CMK (cell line): Measurements from ENCODE around the gene COL19A1.
"Not testable (repeated sequence)": the region's sequence is repeated elsewhere in the genome, so short reads cannot be mapped to it uniquely, and the experiment has no call there.

Source experiments
- DNase-seq: peaks from one replicate; pipeline ENCODE4 v3.0.0-alpha.2; 2010; ENCODE audit warnings: low read depth

COL19A1 gene

DNA sequence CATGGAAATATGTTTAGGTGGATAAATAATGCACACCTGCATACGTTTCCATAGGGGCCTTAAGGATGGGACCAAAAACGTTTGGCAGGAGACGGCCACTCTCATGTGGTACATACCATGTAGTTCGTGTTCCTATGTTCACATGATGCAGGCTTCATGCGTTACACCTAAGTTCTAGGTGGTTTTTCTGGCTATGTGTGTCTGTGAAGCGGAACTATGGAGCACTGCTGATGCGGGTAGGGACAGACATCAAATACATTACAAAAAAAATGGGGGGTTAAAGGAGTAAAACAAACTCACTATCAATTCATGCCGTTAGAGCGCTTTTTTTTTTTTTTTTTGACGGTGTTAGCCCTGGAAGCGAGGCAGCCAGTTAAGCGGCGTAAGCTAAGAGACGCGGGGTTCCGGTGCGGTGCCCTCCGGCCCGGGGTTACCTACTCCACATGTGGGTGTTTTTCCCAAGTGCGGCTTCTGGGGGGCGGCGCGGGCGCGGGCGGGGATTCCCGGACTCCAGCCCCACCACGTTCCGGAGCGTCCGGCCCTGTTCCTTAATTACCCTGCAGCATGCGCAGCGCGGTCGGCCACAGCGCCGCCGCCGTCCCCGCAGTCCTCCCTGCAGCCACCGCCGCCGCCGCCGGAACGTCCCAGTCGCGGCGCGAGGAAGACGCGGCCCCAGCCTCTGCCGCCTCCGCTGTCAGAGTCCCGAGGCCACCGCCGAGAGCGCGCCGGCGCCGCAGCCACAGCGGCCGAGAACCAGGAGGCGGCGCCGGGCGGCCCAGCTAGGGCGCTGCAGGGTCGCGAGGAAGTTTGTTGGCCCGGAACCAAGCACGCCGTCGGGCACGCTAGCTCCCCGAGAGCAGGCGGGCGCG lies 648 bp downstream of the COL19A1 start:
- no peak for DNase-seq

DNA sequence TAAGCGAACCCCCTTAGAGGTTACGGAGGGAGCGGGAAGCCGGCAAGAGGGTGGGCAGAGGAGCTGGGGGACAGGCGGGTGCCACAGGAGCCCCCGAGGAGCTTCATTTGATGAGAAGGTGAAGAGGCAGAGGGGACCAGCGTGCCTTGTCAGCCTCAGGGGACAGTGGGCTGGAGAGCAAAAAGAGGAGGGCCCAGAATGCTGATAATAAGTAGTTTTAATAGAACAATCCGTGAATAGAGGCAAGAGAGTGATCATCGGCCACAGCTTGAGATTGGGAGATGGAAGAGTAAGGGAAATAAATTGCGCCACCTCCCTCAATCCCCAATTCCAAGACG lies 1.3 kb downstream of the COL19A1 start:
- DNase-seq: no peak

DNA sequence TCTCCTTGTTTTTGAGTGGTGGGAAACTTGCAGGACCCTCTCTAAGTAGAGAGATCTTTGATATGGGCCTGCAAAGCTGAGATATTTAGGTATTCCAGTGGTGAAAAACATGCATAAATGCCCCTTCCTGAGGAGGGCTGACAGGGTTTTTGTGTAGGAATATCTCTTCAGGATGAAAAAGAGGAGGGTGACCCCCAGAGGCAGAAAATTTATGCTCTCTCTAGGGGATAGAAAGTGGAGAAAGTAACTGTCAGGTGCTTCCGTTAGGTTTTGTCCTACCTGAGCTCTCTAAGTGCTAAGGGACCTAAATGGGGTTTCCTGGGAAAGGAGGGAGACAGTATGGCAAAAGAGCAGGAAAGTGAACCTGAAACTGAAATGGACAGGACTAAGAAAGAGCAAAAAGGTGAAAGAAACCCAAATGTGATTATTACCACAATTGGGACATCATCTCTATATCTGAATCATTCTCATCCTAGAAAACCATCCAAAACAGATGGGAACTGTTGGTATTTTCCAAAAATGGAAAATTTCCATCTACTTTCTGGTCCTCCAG lies 2.0 kb downstream of the COL19A1 start:
- DNase-seq: no peak

DNA sequence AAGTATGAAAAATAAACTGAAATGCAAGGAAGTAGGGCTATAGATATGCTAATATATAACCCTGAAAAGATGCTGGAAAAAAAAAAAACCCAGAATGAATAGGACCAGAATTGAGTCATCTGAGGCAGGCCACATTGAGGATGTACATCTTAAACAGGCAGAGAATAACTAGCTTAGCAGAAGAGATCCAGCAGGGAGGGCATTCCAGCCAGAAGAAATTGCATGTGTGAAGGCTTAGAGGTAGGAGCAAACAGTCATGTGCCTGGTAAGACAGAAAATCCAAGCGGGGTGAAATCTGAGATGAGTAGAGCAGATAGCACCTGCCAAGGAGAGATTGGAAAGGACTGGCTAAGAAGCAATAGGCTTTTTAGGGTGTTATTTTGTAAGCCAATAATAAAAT lies 2.6 kb downstream of the COL19A1 start:
- no peak for DNase-seq

DNA sequence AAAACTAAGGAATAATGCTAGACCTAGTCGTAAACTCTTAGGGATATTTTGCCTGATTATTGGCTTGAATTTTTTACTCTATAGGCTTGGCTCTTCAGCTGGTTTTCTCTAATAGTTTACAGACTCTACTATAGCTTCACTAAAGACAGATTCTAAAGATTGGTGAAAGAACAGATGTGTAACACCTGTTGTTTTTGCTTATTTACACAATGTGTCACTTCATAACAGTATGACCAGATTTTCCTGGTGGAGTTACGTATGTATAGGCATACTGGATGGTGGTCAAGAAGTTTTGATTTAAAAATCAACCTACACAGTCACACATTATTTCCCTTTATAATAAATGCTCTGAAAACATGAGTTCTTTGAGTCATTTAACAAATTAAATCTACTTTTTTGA lies 4.8 kb downstream of the COL19A1 start:
- no peak for DNase-seq

DNA sequence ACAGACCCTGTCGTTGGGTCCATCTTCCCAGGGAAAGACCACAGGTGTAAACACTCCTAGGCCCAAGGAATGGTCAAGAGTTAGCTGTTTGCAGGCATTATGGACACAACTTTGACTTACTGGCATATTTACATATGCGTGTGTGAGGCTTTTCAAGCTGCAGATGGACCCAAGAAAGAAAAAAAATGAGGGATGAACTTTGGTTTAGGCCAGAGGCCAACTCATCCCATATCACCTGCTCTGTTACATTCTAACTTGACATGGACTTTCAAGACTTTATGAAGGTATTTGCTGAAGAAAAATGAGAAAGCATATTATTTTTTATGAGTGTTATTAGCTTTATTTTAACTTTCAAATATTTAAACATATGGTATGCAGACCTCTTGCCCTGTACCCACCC lies 6.9 kb downstream of the COL19A1 start:
- no peak for DNase-seq

DNA sequence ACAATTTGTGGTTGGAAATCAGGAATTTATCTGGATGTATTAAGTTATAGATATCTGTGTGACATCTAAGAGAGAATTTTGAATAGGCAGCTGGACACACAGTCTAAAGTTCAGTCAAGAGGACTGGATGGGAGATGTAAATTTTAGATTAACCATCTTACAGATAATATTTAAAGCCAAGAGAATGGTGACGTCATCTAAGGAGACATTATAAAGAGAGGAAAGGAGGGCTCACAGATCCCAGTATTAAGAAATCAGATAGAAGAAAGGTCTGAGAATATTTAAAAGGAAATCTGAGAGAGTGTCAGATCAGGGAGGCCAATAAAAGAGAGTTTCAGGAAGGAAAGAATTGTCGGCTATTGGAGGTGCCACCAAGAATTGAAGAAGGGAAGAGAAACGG lies 9.4 kb downstream of the COL19A1 start:
- no peak for DNase-seq

DNA sequence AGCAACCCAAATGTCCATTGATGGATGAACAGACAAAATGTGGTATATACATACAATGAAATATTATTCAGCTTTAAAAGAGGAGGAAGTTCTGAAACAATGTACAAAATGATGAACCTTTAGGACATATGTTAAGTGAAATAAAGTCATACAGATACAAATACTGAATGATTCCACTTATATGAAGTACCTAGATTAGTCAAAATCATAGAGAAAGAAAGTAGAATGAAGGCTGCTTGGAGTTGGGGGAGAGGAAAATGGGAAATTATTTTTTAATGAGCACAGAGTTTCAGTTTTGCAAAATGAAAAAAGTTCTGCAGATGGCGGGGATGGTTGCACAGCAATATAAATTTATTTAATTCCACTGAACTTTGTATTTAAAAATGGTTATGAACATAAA lies 12.4 kb downstream of the COL19A1 start:
- DNase-seq: no peak

DNA sequence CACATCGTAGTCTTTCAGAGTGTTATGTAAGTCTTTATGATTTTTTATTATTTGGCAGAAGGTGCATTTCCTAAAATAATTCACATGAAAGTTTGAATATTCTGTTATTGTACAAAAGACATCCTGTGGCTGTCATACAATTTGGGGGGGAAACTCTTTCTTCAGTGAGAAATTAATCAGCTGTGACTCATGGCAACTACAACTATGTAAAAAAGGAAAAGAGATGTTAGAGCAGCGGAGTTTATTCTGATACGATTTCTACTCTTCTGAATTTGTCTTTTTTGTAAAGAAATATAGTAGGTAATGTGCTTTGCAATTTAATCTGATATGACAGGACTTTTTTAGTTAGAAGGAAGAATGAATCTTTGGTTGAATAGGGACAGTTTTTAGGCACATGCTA lies 14.2 kb downstream of the COL19A1 start:
- DNase-seq: no peak

DNA sequence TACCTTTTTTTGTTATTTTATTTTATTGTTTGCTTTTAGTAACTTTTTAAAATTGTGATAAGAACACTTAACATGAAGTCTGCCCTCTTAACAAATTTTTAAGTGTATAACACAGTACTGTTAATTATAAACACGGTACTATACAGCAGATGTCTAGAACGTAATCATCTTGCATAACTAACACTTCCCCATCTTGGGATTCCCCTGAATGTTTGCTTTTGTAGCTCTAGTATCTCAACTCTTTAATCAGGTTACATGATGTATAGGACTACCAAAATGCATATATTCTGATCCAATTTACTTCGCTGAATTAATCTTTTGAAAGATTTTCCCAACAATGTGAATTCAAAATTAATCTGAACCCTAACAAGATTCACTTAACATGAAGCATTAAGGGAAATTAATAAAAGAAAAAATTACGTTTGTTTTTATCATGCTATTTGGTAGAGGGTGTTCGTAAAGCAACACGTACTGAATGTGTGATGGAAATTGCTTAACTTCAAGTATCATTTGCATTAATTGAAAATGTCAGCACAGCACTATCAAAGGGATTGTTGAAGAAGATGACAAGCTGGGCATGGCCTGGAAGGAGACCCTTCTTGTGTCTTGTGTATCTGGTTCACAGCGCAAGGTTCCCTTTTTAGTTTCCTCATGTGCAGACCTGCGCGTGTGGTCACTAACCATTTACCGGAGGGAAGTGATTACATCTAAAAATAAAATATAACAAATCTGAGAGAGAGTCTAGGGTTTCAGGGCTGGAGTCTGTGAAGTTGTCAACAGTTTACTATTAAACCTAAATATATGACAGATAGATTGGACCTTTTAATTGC lies 15.2 kb downstream of the COL19A1 start:
- DNase-seq: no peak

DNA sequence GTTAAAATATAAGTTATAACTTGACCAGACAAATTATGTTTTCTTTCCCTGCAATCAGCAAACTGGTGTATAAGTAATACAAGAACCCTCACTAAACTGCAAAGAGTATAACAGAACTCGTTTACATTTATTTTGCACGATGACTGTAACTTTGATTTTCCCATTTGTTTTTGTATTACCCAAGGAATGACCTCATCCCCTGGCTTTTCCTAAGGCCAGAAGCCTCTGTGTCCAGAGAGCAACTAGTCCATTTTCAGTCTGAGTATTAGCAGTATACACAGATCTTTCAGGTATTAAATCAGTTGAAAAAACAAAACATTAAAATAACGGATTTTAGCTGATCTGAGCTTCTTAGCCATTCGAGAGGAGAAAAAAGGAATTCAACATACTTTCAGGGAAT lies 17.2 kb downstream of the COL19A1 start:
- DNase-seq: no peak

DNA sequence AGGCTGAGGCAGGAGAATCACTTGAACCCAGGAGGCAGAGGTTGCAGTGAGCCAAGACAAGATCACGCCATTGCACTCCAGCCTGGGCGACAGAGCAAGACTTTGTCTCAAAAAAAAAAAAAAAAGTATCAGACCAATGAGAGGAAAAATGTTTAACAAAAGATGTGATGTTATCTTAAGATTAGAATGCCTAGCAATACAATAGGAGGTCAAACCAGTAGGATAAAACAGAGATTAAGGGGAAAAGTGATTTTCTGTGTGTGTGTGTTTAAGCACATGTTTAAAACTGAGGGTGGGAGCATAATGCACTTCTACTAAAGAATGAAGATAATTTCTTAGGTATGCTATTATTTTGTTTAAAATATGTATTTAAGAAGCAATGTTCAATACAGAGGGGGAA lies 17.9 kb downstream of the COL19A1 start:
- DNase-seq: no peak

DNA sequence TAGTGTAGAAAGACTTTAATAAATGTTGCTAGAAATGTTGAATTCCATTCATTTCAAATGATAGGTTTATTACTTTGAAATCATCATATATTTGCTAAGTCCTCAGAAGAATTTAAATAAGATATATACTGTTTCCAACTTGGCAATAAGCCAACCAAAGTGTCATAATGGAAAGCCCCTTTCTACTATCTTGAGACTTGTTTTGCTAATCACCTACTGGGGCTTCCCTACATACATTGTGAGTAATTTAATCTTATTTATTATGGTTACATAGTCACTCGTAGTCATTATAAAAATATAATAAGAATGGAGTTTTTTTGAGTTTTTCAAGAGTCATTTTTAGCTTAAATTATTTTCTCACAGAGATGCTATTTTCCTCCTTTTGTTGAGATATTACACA lies 20.7 kb downstream of the COL19A1 start:
- no peak for DNase-seq

DNA sequence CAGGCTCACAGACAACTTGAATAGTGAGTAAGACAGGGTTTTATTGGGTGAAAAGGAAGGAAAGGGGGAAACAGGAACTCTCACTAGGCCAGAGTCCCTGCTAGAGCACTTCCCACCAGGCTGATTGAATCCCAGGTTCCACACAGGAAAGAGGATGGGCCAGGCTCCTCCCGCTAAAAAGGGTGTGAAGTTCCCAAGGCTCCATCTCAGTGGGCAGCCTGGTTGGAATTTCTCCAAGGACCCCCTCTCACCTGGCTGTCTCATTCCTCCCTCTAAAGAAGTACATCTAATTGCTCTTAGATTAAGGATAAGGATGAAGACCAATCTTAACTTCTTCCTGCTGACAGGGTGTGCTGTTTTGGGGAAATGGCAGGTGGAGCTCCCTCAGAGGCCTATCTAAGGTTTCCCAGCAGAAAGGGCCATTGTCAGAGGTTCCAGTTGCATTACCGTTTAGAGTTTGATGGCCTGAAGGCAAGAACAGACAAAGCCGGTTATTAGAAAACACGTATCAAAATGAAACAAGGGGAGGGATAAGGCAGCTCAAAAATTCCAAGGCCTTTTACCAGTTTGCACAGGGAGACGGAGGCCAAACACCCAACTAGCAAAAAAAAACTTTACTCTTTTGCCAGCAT lies 21.5 kb downstream of the COL19A1 start:
- DNase-seq: no peak

DNA sequence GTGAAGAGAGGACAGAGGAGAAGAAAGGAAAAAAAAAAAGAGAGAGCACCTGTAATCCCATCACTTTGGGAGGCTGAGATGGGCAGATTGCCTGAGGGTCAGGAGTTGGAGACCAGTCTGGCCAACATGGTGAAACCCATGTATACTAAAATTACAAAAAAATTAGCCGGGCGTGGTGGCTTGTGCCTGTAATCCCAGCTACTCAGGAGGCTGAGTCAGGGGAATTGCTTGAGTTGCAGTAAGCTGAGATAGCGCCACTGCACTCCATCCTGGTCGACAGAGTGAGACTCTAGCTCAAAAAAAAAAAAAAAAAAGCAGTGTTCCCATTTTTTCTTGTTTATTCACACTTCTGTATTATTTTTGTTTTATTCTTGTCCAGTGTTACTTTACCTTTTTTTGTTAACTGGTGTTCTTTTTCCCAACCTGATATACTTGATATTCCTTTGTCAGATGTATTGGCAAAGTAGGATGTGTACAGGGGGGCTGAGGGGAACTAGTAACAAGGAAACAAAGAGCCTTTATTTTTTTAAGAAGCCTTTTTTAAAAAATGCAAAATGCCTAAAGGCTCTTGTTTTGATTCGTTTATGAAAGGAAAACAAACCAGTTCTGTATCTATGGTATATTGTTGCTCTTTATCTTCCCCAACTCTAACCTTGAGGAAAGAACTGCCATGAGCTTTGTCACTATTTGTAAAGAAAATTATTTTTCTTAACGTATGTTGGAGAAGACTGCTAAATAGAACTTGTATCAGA lies 22.3 kb downstream of the COL19A1 start:
- no peak for DNase-seq

DNA sequence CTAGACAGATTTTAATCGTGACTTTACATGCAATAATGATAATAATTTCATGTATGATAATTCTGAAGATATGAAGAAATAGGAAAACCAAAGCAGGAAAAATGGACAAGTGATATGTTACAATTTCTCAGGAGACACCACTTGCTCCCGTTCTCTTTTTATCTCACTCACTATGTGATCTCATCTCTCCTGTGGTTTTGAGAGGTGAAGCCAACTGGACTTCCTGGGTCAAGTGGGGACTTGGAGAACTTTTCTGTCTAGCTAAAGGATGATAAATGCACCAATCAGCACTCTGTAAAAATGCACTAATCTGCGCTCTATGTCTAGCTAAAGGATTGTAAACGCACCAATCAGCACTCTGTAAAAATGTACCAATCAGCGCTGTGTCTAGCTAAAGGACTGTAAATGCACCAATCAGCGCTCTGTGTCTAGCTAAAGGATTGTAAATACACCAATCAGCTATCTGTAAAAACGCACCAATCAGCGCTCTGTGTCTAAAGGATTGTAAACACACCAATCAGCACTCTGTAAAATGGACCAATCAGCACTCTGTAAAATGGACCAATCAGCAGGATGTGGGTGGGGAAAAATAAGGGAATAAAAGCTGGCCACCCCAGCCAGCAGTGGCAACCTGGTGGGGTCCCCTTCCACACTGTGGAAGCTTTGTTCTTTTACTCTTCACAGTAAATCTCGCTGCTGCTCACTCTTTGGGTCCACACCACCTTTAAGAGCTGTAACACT lies 23.0 kb downstream of the COL19A1 start:
- not testable (repeated sequence) for DNase-seq

DNA sequence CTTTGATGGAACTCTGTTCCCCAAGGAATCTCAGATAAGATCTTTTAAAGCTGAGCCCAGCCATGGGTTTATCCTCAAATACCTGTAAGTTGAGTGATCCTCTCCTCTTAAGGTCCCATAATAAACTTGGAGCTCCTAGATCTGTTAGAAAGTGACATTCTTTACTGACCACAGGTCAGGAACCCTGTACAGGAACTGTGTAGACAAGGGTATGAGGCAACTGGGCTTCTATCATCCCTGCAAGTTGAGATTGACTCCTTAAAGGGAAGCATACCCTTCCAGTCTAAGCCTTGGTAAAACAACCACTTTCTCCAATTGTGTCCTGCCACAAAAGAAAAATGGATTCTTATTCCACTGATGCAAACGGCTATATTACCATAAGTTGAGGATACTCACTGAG lies 26.2 kb downstream of the COL19A1 start:
- not testable (repeated sequence) for DNase-seq

DNA sequence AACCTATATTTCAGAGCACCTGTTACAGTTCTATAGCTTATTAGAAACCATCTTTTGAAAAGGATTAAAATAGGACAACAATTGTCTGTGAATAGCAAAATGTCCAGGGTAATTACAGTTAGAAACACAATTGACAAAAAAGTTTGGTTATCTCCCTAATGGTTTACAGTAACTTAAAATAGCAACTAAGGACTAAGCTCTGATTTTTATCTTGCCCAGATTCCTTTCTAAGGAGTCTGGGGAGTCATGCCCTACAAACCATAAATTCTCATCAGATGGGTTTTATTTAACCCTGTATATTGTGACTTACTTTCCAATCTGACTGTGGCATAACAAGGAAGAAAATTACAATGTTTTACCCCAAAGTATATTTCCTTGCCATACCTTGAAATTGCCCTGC lies 26.9 kb downstream of the COL19A1 start:
- not testable (repeated sequence) for DNase-seq

DNA sequence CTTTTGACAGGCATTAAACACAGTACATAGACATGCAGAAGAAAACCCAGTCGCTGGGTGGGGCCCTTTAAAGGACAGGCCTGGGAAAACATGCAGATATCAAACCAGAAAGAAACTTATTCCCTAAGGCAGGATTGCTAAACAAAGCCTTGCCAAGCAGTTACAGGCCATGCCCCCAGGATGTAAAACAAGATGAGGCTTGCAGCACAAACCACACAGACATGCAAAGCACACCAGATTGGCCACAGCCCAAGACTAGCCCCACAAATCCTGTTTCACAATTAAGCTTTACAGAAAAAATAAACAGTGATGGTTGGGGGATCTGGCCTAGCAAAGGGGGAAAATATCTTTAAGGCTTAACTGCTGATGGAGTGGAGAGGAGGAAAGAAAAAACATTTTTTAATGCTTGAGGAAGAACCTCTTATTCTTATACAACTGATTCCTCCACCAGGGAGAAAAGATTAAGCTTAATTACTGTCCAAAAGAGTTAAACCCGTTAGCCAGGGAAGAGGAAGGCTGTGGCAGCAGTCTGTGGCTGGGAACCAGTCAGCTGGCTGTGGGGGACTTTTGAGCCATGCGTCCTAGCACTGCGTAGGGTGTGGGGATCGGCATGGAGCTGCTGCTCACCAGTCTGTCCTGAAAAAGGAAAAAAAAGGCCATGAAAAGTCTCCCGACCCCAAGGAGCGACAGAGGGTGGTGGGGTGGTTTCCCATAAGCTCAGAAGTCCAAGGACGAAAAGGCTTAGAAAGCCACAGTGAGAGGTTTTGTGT lies 28.4 kb downstream of the COL19A1 start:
- no peak for DNase-seq

DNA sequence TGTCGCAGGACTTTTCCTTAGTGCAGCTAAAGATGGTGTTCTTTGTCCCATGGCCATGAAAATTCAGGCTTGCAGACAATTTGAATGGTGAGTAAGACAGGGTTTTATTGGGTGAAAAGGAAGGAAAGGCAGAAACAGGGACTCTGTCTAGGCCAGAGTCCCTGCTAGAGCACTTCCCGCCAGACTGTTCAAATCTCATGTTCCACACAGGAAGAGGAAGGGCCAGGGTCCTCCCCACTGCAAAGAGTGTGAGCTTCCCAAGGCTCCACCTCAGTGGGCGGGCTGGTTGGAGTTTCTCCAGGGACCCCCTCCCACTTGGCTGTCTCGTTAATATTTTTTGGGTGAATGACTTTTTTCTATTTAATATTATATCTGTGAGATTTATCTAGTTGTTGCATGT lies 29.0 kb downstream of the COL19A1 start:
- no peak for DNase-seq
